Measurements from ENCODE around the gene BCAS4. TPM values are rescaled to one million over a fixed set of nuclear protein-coding genes. Genes with fewer than 3 reads are reported as not detected.
A peak's percentile ranks its signal among the peaks of the same experiment; 100 is the strongest.

BCAS4 gene
- total RNA-seq, 2 donors from 2014 or later, result 2.1 to 2.7 TPM

- intact Hi-C loops (cut with DNase I), result no loop called here
- DNase-seq (ENCODE audit: low spot score), result peak; percentile 56
These were observed 90.9 kb downstream of the BCAS4 start for GRCh38 chr20:50885781-50886180.

DNA sequence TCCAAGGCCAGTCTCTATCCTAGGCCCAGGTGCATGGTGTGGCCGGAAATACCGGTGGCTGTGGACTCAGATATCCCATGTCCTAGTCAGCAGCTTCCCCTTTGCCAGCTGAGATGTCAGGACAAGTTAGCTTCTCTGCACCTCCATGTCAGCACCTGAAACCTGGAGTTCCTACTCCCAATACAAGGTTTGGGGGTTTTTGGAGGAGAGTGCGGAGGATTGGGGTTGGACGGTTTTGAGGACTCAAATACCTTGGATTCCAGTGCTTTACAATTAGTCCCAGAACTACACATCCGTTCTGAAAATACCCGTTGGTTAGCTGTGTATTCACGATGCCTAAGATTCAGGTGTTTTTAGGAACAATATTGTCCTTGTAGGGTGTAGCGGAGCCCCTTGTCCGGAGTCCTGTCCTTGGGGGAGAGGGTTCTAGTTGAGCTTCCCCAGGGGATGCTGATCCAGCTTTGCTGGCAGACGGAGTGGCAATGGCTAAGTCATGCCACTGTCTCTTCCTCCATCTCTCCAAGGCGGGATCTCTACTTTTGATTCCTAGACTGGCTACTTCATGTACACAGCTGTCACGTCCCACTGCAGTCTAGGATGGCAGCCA is 91.4 kb downstream of the BCAS4 start:
- intact Hi-C loops (cut with DNase I), result no loop called here
- peak; percentile 35 for DNase-seq (ENCODE audit: low spot score)

DNA sequence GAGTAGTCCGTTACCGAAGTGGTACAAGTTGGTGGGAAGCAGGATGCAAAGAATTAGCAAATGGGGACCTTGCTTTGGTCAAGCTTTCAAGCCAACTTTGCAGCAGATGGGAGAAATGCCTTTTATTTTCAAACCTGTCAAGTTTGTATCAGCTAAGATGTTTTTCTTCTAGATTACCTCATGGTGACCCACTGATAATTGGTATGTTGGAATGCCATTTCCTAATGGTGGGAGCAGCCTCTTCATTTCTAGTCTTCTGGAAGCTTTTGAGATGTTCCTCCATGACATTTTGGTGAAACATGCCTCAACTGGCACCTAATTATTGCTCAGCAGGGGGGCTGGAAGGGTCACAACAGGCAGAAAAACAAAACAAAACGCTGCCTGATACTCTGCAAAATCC is 92.7 kb downstream of the BCAS4 start:
- intact Hi-C loops (cut with DNase I), result no loop called here
- no peak for DNase-seq (ENCODE audit: low spot score)

- DNase-seq (ENCODE audit: low spot score), result peak; percentile 23
- intact Hi-C loops (cut with DNase I), result no loop called here
These were observed 96.3 kb downstream of the BCAS4 start for GRCh38 chr20:50891138-50891537.

GRCh38 chr20:50892394-50892793 is 97.5 kb downstream of the BCAS4 start:
- DNase-seq (ENCODE audit: low spot score), result no peak
- intact Hi-C loops (cut with DNase I), result no loop called here

- intact Hi-C loops (cut with DNase I), result no loop called here
These were observed 98.8 kb downstream of the BCAS4 start for GRCh38 chr20:50893620-50894019.

DNA sequence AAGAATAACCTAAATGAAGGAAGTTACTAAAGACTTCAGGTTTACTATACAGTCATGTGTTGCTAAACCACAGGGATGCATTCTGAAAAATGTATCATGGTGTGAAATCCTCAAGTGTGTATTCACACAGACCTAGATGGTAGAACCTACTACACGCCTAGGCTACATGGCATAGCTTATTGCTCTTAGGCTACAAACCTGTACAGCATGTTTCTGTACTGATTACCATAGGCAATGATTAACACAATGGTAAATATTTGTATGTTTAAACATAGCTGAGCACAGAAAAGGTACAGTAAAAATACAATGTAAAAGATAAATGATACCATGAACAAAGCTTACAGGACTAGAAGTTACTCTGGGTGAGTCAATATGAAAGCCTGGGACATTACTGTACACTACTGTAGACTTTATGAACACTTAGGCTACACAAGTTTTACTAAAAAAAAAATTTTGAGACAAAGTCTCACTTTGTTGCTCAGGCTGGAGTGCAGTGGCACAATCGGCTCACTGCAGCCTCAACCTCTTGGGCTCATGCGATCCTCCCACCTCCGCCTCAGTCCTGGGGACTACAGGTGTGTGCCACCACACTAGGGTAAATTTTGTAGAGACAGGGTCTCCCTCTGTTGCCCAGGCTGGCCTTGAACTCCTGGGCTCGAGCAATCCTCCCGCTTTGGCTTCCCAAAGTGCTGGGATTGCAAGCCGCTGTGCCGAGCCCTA is 100.4 kb downstream of the BCAS4 start:
- intact Hi-C loops (cut with DNase I), result no loop called here
- peak; percentile 16 for DNase-seq (ENCODE audit: low spot score)

More at GRCh38 chr20:50893620-50894019, 98.8 kb downstream of the BCAS4 start:
- DNase-seq (ENCODE audit: low spot score), result no peak

DNA sequence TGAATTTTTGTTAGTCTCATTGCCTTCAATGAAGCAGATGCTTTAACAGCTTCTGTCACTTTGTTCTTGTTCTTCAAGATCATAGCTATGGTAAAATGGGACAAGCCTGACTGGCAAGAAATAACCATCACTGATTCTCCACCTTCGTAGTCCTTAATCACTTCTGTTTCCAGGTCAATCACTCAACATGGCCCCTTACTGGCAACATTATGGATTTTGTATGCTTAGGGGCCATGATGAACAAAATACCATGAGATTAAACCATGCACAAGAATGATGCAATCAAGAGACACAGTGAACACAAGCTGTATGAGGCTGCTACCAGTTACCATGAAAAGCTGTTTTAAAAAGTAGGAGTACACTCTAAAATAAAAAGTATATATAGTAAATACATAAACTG is 103.6 kb downstream of the BCAS4 start:
- intact Hi-C loops (cut with DNase I), result no loop called here
- DNase-seq (ENCODE audit: low spot score), result no peak

- intact Hi-C loops (cut with DNase I), result loop anchor here in 1 of 2 donors (5.0 kb wide), 1 partner anchor 272 kb away; no protein-coding TSS in a partner anchor
- DNase-seq (ENCODE audit: low spot score), result no peak
These were observed 105.4 kb downstream of the BCAS4 start for GRCh38 chr20:50900261-50900660.

DNA sequence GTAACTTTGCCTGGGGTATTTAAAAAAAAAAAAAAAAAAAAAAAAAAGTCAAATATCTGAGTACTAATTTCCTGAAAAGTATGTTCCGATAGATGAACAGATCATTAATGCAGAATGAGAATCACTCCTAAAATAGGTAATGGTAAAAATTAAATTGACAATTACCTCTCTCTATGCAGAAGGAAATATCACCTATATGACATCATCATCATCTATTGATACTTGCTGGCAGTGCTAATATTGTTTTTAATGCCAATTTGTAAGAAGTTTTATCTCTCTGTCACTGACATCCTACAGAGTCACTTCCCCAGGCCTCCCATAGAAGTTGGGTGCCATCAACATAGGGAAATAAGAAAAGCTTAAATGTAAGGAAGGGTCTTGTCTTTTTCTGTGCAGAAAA is 106.4 kb downstream of the BCAS4 start:
- intact Hi-C loops (cut with DNase I), result loop anchor here in 1 of 2 donors (5.0 kb wide), 1 partner anchor 271 kb away; no protein-coding TSS in a partner anchor
- DNase-seq (ENCODE audit: low spot score), result no peak

DNA sequence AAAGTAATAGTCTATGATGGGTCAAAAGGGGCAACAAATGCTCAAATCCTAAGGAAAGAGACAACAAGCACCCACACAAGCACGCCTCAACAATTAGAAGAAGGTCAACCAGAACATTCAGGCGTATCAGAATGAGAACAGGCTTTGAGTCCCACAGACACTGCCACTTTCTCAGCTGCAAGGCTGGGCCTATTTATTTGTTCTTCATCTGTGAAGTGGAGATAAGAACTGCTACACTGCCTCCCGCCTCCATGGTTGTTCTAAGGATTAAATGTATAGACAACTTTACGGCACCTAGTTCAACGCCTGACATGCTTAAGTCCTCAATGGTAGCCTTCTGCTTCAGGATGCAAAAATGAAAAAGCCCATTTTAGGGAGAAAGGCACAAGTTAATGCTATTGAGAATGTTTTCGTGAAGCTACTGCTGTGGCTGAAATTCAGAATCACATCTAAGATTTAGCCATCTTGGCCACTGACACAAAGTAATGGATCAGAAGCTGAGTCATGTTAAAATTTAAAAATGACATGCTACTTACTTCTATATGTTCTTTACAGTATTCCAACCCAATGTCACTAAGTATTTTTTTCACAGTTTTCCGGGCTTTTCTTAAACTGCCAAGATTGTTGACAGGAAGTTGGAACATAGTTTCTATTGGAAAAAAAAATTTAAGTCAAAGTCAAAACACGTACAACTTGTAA is 108.6 kb downstream of the BCAS4 start:
- DNase-seq (ENCODE audit: low spot score), result no peak
- intact Hi-C loops (cut with DNase I), result loop anchor here in 1 of 2 donors (5.0 kb wide), 1 partner anchor 269 kb away; no protein-coding TSS in a partner anchor

- no peak for DNase-seq (ENCODE audit: low spot score)
- intact Hi-C loops (cut with DNase I), result loop anchor here in 1 of 2 donors (5.0 kb wide), 1 partner anchor 268 kb away; no protein-coding TSS in a partner anchor
These were observed 109.3 kb downstream of the BCAS4 start for GRCh38 chr20:50904067-50904570.

DNA sequence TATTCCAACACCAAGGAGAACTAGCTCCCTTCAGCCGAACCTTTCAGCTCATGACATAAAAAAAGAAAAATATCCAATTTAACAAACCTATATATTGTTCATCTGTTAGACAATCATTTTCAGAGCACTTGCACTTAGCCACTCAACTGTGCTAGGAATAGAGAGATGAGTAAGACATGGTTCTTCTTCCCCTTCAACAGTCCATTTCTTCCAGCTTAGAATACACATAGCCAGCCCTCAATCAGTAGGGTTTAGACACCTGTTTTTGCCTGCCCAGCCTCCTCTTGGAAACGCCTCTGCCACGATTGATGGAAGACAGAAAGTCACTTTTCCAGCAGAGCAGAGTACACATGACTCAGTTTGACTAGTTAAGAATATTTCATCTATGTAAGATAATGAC is 114.6 kb downstream of the BCAS4 start:
- intact Hi-C loops (cut with DNase I), result no loop called here
- DNase-seq (ENCODE audit: low spot score), result no peak

GRCh38 chr20:50911030-50911429 is 116.2 kb downstream of the BCAS4 start:
- DNase-seq (ENCODE audit: low spot score), result no peak
- intact Hi-C loops (cut with DNase I), result no loop called here

DNA sequence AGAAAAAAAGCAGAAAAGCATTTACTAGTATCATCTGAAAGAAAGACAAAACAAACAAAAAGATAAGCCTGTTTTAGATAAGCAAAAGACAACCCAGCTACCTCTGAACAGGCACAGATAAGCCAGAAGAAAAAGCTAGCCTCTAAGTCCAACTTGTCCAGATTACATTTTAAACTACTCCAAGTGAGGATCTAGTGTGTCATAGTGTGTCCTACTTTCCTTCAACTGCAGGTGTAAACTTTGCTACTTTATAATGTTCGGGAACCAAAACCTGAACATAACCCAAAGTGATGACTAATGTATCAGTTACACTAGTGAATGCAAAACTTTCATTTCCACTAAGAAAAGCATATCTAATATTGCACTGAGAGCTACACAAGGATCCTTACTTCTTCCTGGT is 116.9 kb downstream of the BCAS4 start:
- DNase-seq (ENCODE audit: low spot score), result no peak
- intact Hi-C loops (cut with DNase I), result no loop called here

DNA sequence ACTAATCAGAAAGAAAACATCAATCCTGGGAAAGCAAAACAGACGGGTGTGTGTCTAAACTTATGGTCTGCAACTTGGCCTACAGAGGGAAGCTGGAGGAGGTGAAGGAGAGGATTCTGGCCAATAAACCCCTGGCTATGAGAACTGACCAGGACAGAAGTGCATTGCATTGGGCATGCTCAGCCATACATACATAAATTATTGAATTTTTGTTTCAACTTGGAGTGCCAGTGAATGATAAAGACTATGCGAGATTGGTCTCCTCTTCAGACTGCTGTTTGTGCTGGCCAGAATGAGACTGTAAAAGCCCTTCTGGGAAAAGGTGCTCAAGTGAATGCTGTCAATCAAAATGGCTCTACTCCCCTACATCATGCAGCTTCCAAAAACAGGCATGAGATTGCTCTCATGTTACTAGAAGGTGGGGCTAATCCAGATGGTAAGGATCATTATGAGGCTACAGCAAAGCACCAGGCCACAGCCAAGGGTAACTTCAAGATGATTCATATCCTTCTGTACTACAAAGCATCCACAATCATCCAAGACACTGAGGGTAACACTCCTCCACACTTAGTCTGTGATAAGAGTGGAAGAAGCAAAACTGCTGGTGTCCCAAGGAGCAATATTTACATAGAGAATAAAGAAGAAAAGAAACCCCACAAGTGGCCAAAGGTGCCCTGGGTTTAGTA is 119.0 kb downstream of the BCAS4 start:
- intact Hi-C loops (cut with DNase I), result no loop called here
- DNase-seq (ENCODE audit: low spot score), result no peak

DNA sequence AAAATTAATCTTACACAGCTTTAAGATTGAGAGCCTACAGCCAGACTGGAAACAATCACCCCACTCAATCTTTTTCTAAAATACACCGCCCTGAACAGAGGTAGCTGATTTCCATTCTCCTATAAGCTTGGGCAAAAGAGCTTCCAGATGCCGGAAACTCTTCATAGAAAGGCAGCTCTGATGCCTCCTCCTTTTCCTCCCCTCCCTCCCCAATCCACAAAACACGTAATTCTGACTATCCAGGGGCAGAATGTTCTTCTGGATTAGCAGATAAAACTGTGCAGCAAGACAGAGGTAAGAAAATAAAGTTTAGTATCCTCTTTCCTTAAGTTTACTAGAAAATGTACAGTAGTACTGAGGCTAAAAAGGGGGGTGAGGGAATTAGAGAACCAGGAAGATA is 120.6 kb downstream of the BCAS4 start:
- no peak for DNase-seq (ENCODE audit: low spot score)

GRCh38 chr20:50916257-50916656 is 121.4 kb downstream of the BCAS4 start:
- DNase-seq (ENCODE audit: low spot score), result no peak
- intact Hi-C loops (cut with DNase I), result no loop called here

More for the DNA sequence above, 120.6 kb downstream of the BCAS4 start:
- intact Hi-C loops (cut with DNase I), result no loop called here

- intact Hi-C loops (cut with DNase I), result no loop called here
- no peak for DNase-seq (ENCODE audit: low spot score)
These were observed 122.1 kb downstream of the BCAS4 start for GRCh38 chr20:50916934-50917333.
